ENCODE data around the gene TAS1R3.

Gene TAS1R3

GRCh38 chr1:1311107-1312104 lies 19.7 kb upstream of the TAS1R3 start:
- DNase-seq, result no peak
- no peak overlapping the region for H3K27ac ChIP-seq (ENCODE audit: insufficient read depth in 1 of 2, low read depth in 1 of 2, low read length in 2 of 2, poor library complexity in 1 of 2, severe bottlenecking in 2 of 2)
- H3K4me1 ChIP-seq (ENCODE audit: control extremely low read depth in 1 of 4, control insufficient read depth in 4 of 4, insufficient read depth in 4 of 4, low read length in 3 of 4), result peaks cover 4 to 29% (median 24%) of the 10 kb centered on the region in 4 experiments
- WGBS (ENCODE audit: insufficient coverage), result 98% methylated on average over 21 of the region's 22 CpGs
- ChIA-PET POLR2A (no interaction called here), CTCF (interaction anchor here (0.8 to 1.3 kb wide), 2 partner anchors 31 to 37 kb away, joined by 3 to 4 read pairs; partner anchors contain the start of gene SCNN1D)
- no peak overlapping the region for H3K4me3 ChIP-seq (ENCODE audit: control insufficient read depth in 1 of 7, extremely low read depth in 1 of 7, insufficient read depth in 4 of 7, low read depth in 2 of 7, low read length in 6 of 7)
- H3K36me3 ChIP-seq (ENCODE audit: control insufficient read depth in 4 of 4, insufficient read depth in 4 of 4, low read length in 3 of 4), result peaks cover 8 to 64% (median 41%) of the 10 kb centered on the region in 4 experiments
- no peaks in the 10 kb centered on the region for H3K9me3 ChIP-seq (ENCODE audit: control extremely low read depth in 1 of 5, control insufficient read depth in 4 of 5, insufficient read depth in 2 of 5, low read depth in 1 of 5, low read length in 4 of 5)
- H3K27me3 ChIP-seq (replicated peaks in 2 of 5; ENCODE audit: control insufficient read depth in 4 of 5, insufficient read depth in 5 of 5, low read length in 4 of 5), result no peaks in the 10 kb centered on the region

- no peak overlapping the region for H3K4me3 ChIP-seq (ENCODE audit: control insufficient read depth in 1 of 7, extremely low read depth in 1 of 7, insufficient read depth in 4 of 7, low read depth in 2 of 7, low read length in 6 of 7)
- POLR2A ChIA-PET, result no interaction called here
- H3K27ac ChIP-seq (ENCODE audit: insufficient read depth in 1 of 2, low read depth in 1 of 2, low read length in 2 of 2, poor library complexity in 1 of 2, severe bottlenecking in 2 of 2), result no peak overlapping the region
- WGBS (ENCODE audit: insufficient coverage), result 97% methylated on average over 44 of the region's 49 CpGs
- peaks cover 8 to 70% (median 47%) of the 10 kb centered on the region in 4 experiments for H3K36me3 ChIP-seq (ENCODE audit: control insufficient read depth in 4 of 4, insufficient read depth in 4 of 4, low read length in 3 of 4)
- H3K9me3 ChIP-seq (ENCODE audit: control extremely low read depth in 1 of 5, control insufficient read depth in 4 of 5, insufficient read depth in 2 of 5, low read depth in 1 of 5, low read length in 4 of 5), result no peaks in the 10 kb centered on the region
- peaks cover 0 to 20% (median 13%) of the 10 kb centered on the region in 4 experiments for H3K4me1 ChIP-seq (ENCODE audit: control extremely low read depth in 1 of 4, control insufficient read depth in 4 of 4, insufficient read depth in 4 of 4, low read length in 3 of 4)
- no peak for DNase-seq
- CTCF ChIA-PET, result interaction anchor here (0.7 to 1.1 kb wide), 2 partner anchors 21 to 59 kb away, joined by 3 to 5 read pairs; no protein-coding TSS in a partner anchor
- H3K27me3 ChIP-seq (replicated peaks in 2 of 5; ENCODE audit: control insufficient read depth in 4 of 5, insufficient read depth in 5 of 5, low read length in 4 of 5), result no peaks in the 10 kb centered on the region
These were observed 18.4 kb upstream of the TAS1R3 start for GRCh38 chr1:1312450-1313314.

DNA sequence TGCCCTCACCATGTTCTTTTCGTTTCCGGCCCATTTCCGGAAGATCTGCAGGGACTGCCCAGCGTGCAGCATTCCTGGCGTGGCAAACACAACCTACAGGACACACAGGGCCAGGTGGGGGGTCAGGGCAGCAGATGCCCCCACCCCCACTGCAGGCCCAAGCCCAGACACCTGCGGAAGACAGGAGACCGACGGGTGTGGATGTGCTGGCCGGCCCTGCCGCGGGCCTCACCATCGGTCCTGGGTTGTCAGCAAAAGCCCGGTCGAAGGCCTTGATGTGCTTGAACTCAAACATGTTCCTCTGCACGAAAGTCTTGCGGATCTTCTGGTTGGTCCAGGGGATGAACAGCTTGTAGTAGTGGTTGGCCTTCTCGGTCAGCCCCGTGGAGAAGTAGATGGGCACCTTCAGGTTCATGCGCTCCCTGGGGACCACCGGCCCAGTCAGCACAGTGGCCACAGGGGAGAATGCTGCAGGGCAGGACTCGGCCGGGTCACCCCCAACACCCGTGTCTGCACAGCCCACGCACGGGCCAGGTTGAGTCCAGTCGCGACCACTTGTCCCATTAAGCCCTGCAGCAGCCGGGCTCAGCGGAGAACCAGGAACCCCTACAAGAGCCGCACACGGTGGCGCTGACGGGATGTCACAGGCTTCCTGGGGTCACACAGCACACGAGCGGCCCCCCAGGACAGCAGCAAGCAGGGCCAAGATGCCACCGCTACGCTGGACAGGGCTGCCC lies 17.4 kb upstream of the TAS1R3 start:
- ChIA-PET CTCF (interaction anchor here (1.1 kb wide), 1 partner anchor 22 kb away, joined by 5 read pairs; no protein-coding TSS in a partner anchor), POLR2A (no interaction called here)
- no peak overlapping the region for H3K27ac ChIP-seq (ENCODE audit: insufficient read depth in 1 of 2, low read depth in 1 of 2, low read length in 2 of 2, poor library complexity in 1 of 2, severe bottlenecking in 2 of 2)
- H3K4me3 ChIP-seq (ENCODE audit: control insufficient read depth in 1 of 7, extremely low read depth in 1 of 7, insufficient read depth in 4 of 7, low read depth in 2 of 7, low read length in 6 of 7), result no peak overlapping the region
- no peak for DNase-seq
- no peaks in the 10 kb centered on the region for H3K27me3 ChIP-seq (replicated peaks in 2 of 5; ENCODE audit: control insufficient read depth in 4 of 5, insufficient read depth in 5 of 5, low read length in 4 of 5)
- H3K36me3 ChIP-seq (ENCODE audit: control insufficient read depth in 4 of 4, insufficient read depth in 4 of 4, low read length in 3 of 4), result peaks cover 8 to 73% (median 51%) of the 10 kb centered on the region in 4 experiments
- H3K4me1 ChIP-seq (ENCODE audit: control extremely low read depth in 1 of 4, control insufficient read depth in 4 of 4, insufficient read depth in 4 of 4, low read length in 3 of 4), result peaks cover 0 to 19% (median 12%) of the 10 kb centered on the region in 4 experiments
- H3K9me3 ChIP-seq (ENCODE audit: control extremely low read depth in 1 of 5, control insufficient read depth in 4 of 5, insufficient read depth in 2 of 5, low read depth in 1 of 5, low read length in 4 of 5), result no peaks in the 10 kb centered on the region
- WGBS (ENCODE audit: insufficient coverage), result 95% methylated on average over 34 of the region's 37 CpGs

- WGBS (ENCODE audit: insufficient coverage), result 100% methylated on average over 9 of the region's 15 CpGs
- Histone ChIP-seq H3K4me1 (ENCODE audit: control extremely low read depth in 1 of 4, control insufficient read depth in 4 of 4, insufficient read depth in 4 of 4, low read length in 3 of 4) (peaks cover 0 to 14% (median 7%) of the 10 kb centered on the region in 4 experiments), H3K27me3 (replicated peaks in 2 of 5; ENCODE audit: control insufficient read depth in 4 of 5, insufficient read depth in 5 of 5, low read length in 4 of 5) (no peaks in the 10 kb centered on the region), H3K27ac (ENCODE audit: insufficient read depth in 1 of 2, low read depth in 1 of 2, low read length in 2 of 2, poor library complexity in 1 of 2, severe bottlenecking in 2 of 2) (no peak overlapping the region), H3K4me3 (ENCODE audit: control insufficient read depth in 1 of 7, extremely low read depth in 1 of 7, insufficient read depth in 4 of 7, low read depth in 2 of 7, low read length in 6 of 7) (no peak overlapping the region), H3K36me3 (ENCODE audit: control insufficient read depth in 4 of 4, insufficient read depth in 4 of 4, low read length in 3 of 4) (peaks cover 8 to 79% (median 55%) of the 10 kb centered on the region in 4 experiments), H3K9me3 (ENCODE audit: control extremely low read depth in 1 of 5, control insufficient read depth in 4 of 5, insufficient read depth in 2 of 5, low read depth in 1 of 5, low read length in 4 of 5) (no peaks in the 10 kb centered on the region)
- ChIA-PET POLR2A (no interaction called here), CTCF (no interaction called here)
- DNase-seq, result no peak
These were observed 16.9 kb upstream of the TAS1R3 start for GRCh38 chr1:1314237-1314586.

- POLR2A ChIA-PET, result no interaction called here
- WGBS (ENCODE audit: insufficient coverage), result 98% methylated on average over 23 of the region's 23 CpGs
- DNase-seq, result no peak
- Histone ChIP-seq H3K27ac (ENCODE audit: insufficient read depth in 1 of 2, low read depth in 1 of 2, low read length in 2 of 2, poor library complexity in 1 of 2, severe bottlenecking in 2 of 2) (no peak overlapping the region), H3K4me1 (ENCODE audit: control extremely low read depth in 1 of 4, control insufficient read depth in 4 of 4, insufficient read depth in 4 of 4, low read length in 3 of 4) (peaks cover 0 to 8% (median 2%) of the 10 kb centered on the region in 4 experiments), H3K36me3 (ENCODE audit: control insufficient read depth in 4 of 4, insufficient read depth in 4 of 4, low read length in 3 of 4) (peaks cover 12 to 79% (median 58%) of the 10 kb centered on the region in 4 experiments), H3K27me3 (replicated peaks in 2 of 5; ENCODE audit: control insufficient read depth in 4 of 5, insufficient read depth in 5 of 5, low read length in 4 of 5) (no peaks in the 10 kb centered on the region), H3K9me3 (ENCODE audit: control extremely low read depth in 1 of 5, control insufficient read depth in 4 of 5, insufficient read depth in 2 of 5, low read depth in 1 of 5, low read length in 4 of 5) (no peaks in the 10 kb centered on the region), H3K4me3 (ENCODE audit: control insufficient read depth in 1 of 7, extremely low read depth in 1 of 7, insufficient read depth in 4 of 7, low read depth in 2 of 7, low read length in 6 of 7) (no peak overlapping the region)
- CTCF ChIA-PET, result interaction anchor here (0.7 kb wide), 1 partner anchor 57 kb away, joined by 3 read pairs; no protein-coding TSS in a partner anchor
These were observed 16.3 kb upstream of the TAS1R3 start for GRCh38 chr1:1314678-1315335.

- H3K4me1 ChIP-seq (ENCODE audit: control extremely low read depth in 1 of 4, control insufficient read depth in 4 of 4, insufficient read depth in 4 of 4, low read length in 3 of 4), result peaks cover 0 to 8% (median 2%) of the 10 kb centered on the region in 4 experiments
- H3K27ac ChIP-seq (ENCODE audit: insufficient read depth in 1 of 2, low read depth in 1 of 2, low read length in 2 of 2, poor library complexity in 1 of 2, severe bottlenecking in 2 of 2), result no peak overlapping the region
- H3K36me3 ChIP-seq (ENCODE audit: control insufficient read depth in 4 of 4, insufficient read depth in 4 of 4, low read length in 3 of 4), result peaks cover 12 to 79% (median 58%) of the 10 kb centered on the region in 4 experiments
- no peaks in the 10 kb centered on the region for H3K27me3 ChIP-seq (replicated peaks in 2 of 5; ENCODE audit: control insufficient read depth in 4 of 5, insufficient read depth in 5 of 5, low read length in 4 of 5)
- 97% methylated on average over 10 of the region's 26 CpGs for WGBS (ENCODE audit: insufficient coverage)
- no peak for DNase-seq
- H3K9me3 ChIP-seq (ENCODE audit: control extremely low read depth in 1 of 5, control insufficient read depth in 4 of 5, insufficient read depth in 2 of 5, low read depth in 1 of 5, low read length in 4 of 5), result no peaks in the 10 kb centered on the region
- no peak overlapping the region for H3K4me3 ChIP-seq (ENCODE audit: control insufficient read depth in 1 of 7, extremely low read depth in 1 of 7, insufficient read depth in 4 of 7, low read depth in 2 of 7, low read length in 6 of 7)
- CTCF ChIA-PET, result interaction anchor here (0.7 kb wide), 1 partner anchor 57 kb away, joined by 3 read pairs; no protein-coding TSS in a partner anchor
- POLR2A ChIA-PET, result no interaction called here
These were observed 15.6 kb upstream of the TAS1R3 start for GRCh38 chr1:1315435-1315954.
